Measurements from ENCODE around the gene MICAL3.

DNA sequence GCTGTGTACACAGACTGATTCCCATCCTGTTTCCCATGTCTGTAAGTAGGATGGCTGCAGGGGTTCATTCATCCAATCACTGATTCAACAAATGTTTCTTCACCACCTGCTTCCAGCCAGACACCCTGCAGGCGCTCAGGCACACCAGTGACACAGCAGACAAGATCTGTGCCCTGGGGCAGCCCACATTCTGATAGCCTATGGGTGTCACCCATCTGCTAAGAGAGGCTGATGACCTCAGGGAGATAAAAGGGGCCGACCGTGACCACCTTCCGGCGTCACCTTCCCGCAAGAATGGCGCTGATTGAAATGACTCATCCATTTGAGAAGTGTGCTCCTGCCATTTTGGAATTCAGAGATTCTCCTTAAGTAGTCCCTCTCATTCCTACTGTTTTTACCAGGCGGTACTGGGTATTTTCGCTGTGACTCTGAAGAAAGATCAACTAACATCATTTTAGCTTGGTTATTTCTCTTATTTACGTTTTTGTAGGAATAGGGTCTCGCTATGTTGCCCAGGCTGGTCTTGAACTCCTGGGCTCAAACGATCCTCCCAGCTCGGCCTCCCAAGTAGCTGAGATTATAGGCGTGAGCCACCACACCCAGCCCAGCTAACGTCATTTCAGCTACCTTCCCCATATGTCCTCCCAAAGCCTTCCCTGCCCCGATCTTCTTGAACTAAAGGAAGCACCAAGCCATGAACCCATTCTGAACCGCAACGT lies 176.8 kb downstream of the MICAL3 start:
- TF ChIP-seq TAF1 (IDR thresholded peaks at IDR 0.05; ENCODE audit: borderline replicate concordance, insufficient read depth, low read length): no peak
- TF ChIP-seq, protein P1, sequence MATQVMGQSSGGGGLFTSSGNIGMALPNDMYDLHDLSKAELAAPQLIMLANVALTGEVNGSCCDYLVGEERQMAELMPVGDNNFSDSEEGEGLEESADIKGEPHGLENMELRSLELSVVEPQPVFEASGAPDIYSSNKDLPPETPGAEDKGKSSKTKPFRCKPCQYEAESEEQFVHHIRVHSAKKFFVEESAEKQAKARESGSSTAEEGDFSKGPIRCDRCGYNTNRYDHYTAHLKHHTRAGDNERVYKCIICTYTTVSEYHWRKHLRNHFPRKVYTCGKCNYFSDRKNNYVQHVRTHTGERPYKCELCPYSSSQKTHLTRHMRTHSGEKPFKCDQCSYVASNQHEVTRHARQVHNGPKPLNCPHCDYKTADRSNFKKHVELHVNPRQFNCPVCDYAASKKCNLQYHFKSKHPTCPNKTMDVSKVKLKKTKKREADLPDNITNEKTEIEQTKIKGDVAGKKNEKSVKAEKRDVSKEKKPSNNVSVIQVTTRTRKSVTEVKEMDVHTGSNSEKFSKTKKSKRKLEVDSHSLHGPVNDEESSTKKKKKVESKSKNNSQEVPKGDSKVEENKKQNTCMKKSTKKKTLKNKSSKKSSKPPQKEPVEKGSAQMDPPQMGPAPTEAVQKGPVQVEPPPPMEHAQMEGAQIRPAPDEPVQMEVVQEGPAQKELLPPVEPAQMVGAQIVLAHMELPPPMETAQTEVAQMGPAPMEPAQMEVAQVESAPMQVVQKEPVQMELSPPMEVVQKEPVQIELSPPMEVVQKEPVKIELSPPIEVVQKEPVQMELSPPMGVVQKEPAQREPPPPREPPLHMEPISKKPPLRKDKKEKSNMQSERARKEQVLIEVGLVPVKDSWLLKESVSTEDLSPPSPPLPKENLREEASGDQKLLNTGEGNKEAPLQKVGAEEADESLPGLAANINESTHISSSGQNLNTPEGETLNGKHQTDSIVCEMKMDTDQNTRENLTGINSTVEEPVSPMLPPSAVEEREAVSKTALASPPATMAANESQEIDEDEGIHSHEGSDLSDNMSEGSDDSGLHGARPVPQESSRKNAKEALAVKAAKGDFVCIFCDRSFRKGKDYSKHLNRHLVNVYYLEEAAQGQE (IDR thresholded peaks at IDR 0.05; ENCODE audit: insufficient read depth in 1 of 2, low read depth in 2 of 2, low read length in 2 of 2): no peak
- TF ChIP-seq POLR2AphosphoS5 (IDR thresholded peaks at IDR 0.05; ENCODE audit: low read depth, low read length): no peak
- TF ChIP-seq SIN3A (IDR thresholded peaks at IDR 0.05; ENCODE audit: borderline replicate concordance, insufficient read depth, low read length): no peak
- TF ChIP-seq FOXP2 (optimal IDR thresholded peaks at IDR 0.05; ENCODE audit: borderline replicate concordance, extremely low read depth, extremely low read length, insufficient read depth): no peak

Data from PFSK-1 (cell line).